HCT116 (cell line): Measurements from ENCODE around the gene MCOLN3. TPM values are rescaled to one million over a fixed set of nuclear protein-coding genes. Genes with fewer than 3 reads are reported as not detected.

Experiments used
- ATAC-seq: fragments of 200-7000 bp; cut with Tn5 transposase; 2 replicates; pipeline ENCODE4 v1.9.1; 2020; ENCODE audit warnings: mild to moderate bottlenecking, moderate library complexity
- BruUV-seq: library from RNA; stranded (reverse); fragments of 400-500 nt; replicated peaks from 2 replicates; lab custom pipeline; 2021; lab: Mats Ljungman, UMichigan
- CTCF ChIA-PET: fragments of 300-600 bp; sonication (Branson Sonifier 250); formaldehyde crosslinking; loops from one replicate; lab custom pipeline; 2021; ENCODE audit warnings: antibody characterized with exemption; lab: Charles Lee
- POLR2A ChIA-PET: fragments of 300-600, 350-600 bp; sonication (Branson Sonifier 250); formaldehyde crosslinking; loops from one replicate; lab custom pipeline; 2021; ENCODE audit warnings: antibody characterized with exemption; lab: Charles Lee
- RAD21 ChIA-PET, 2 experiments: fragments of 300-600 bp; sonication (Branson Sonifier 250); formaldehyde crosslinking; loops; one replicate each; lab custom pipeline; 2023; ENCODE audit warnings: low total read pairs in 2 of 2; ENCODE audit not compliant: uncharacterized antibody in 2 of 2, unreplicated experiment in 2 of 2, low non-redundant PET in 1 of 2; lab: Charles Lee
- DNase-seq: peaks from one replicate; pipeline ENCODE4 v3.0.0-alpha.2; 2010; ENCODE audit warnings: low read depth, low spot score
- H2AFZ ChIP-seq: fragments of 200-600 bp; shearing (Covaris generic), sonication (generic); 2 replicates; pipeline ENCODE4 v1.6.1; 2017; ENCODE audit warnings: low read depth, mixed run types, mixed read lengths, antibody characterized with exemption, low read length; ENCODE audit not compliant: poor library complexity, severe bottlenecking
- H3K27ac ChIP-seq: 2 replicates; pipeline ENCODE4 v1.5.1; 2012; ENCODE audit warnings: low read depth, low read length
- H3K27me3 ChIP-seq: fragments of 200-600 bp; sonication (generic); 2 replicates; pipeline ENCODE4 v1.6.1; 2016; ENCODE audit warnings: mixed run types, low read length, mixed read lengths; ENCODE audit not compliant: insufficient read depth
- H3K36me3 ChIP-seq, 2 experiments: fragments of 200-500 bp in 1 of 2; fragments of 200-600 bp in 1 of 2; sonication (Bioruptor generic) in 1 of 2; sonication (generic) in 1 of 2; 2 replicates each; pipeline versions ENCODE4 v1.5.1 to v1.6.1; 2014 to 2016; ENCODE audit warnings: low read length in 2 of 2, inconsistent platforms in 1 of 2, mixed read lengths in 1 of 2, mixed run types in 1 of 2; ENCODE audit not compliant: insufficient read depth in 2 of 2, control insufficient read depth in 1 of 2
- H3K4me1 ChIP-seq, 2 experiments: fragments of 200-600 bp in 1 of 2; sonication (generic) in 1 of 2; 2 replicates each; pipeline versions ENCODE4 v1.5.1 to v1.6.1; 2012 to 2017; ENCODE audit warnings: low read length in 2 of 2, inconsistent platforms in 1 of 2, mild to moderate bottlenecking in 1 of 2, mixed read lengths in 1 of 2, mixed run types in 1 of 2, moderate library complexity in 1 of 2; ENCODE audit not compliant: insufficient read depth in 2 of 2, control insufficient read depth in 1 of 2
- H3K4me2 ChIP-seq: fragments of 200-600 bp; sonication (generic); 2 replicates; pipeline ENCODE4 v1.6.1; 2017; ENCODE audit warnings: mixed run types, low read length, mixed read lengths
- H3K4me3 ChIP-seq, 2 experiments: fragments of 200-600 bp in 1 of 2; sonication (generic) in 1 of 2; replicated peaks in 1 of 2; 2 replicates each; pipeline ENCODE4 v1.5.1; 2011 to 2016; ENCODE audit warnings: low read length in 2 of 2, control low read depth in 1 of 2, low read depth in 1 of 2, mild to moderate bottlenecking in 1 of 2, mixed read lengths in 1 of 2, mixed run types in 1 of 2
- H3K79me2 ChIP-seq: fragments of 200-600 bp; sonication (generic); 2 replicates; pipeline ENCODE4 v1.6.1; 2017; ENCODE audit warnings: mild to moderate bottlenecking, mixed run types, low read length, moderate library complexity, mixed read lengths; ENCODE audit not compliant: insufficient read depth
- H3K9ac ChIP-seq: fragments of 200-600 bp; sonication (generic); 2 replicates; pipeline ENCODE4 v1.6.1; 2016; ENCODE audit warnings: low read length, mixed read lengths
- H3K9me2 ChIP-seq: fragments of 200-600 bp; sonication (generic), shearing (Covaris generic); 2 replicates; pipeline ENCODE4 v1.6.1; 2017; ENCODE audit warnings: mixed run types, mild to moderate bottlenecking, moderate library complexity; ENCODE audit not compliant: insufficient read depth
- H3K9me3 ChIP-seq, 2 experiments: fragments of 200-500 bp in 1 of 2; fragments of 200-600 bp in 1 of 2; sonication (Bioruptor generic) in 1 of 2; sonication (generic) in 1 of 2; 2 replicates each; pipeline ENCODE4 v1.6.1; 2014 to 2017; ENCODE audit warnings: low read length in 2 of 2, mixed read lengths in 2 of 2, inconsistent platforms in 1 of 2, low read depth in 1 of 2, mild to moderate bottlenecking in 1 of 2, mixed run types in 1 of 2, moderate library complexity in 1 of 2; ENCODE audit not compliant: control insufficient read depth in 1 of 2, insufficient read depth in 1 of 2
- H4K20me1 ChIP-seq: fragments of 200-600 bp; sonication (generic), shearing (Covaris generic); 2 replicates; pipeline ENCODE4 v1.6.1; 2017; ENCODE audit warnings: mixed run types, mild to moderate bottlenecking, moderate library complexity; ENCODE audit not compliant: insufficient read depth
- CBX3 ChIP-seq: IDR thresholded peaks from 2 replicates; pipeline ENCODE4 v1.6.1; 2012; ENCODE audit warnings: low read depth
- EGR1 ChIP-seq: IDR thresholded peaks from 2 replicates; pipeline ENCODE4 v1.6.1; 2012; ENCODE audit warnings: low read depth
- EZH2phosphoT487 ChIP-seq: fragments of 200-600 bp; IDR thresholded peaks from 2 replicates; pipeline ENCODE4 v1.6.1; 2018; ENCODE audit warnings: antibody characterized with exemption, borderline replicate concordance
- POLR2AphosphoS5 ChIP-seq: IDR thresholded peaks from 2 replicates; pipeline ENCODE4 v1.6.1; 2011; ENCODE audit warnings: mild to moderate bottlenecking, low read depth, low read length, moderate library complexity
- RAD21 ChIP-seq: IDR thresholded peaks from 2 replicates; pipeline ENCODE4 v1.6.1; 2012; ENCODE audit warnings: low read depth, mild to moderate bottlenecking
- TCF7L2 ChIP-seq: IDR thresholded peaks from 2 replicates; pipeline ENCODE4 v1.7.0; 2011; ENCODE audit warnings: borderline replicate concordance, inconsistent platforms; ENCODE audit not compliant: insufficient read depth, insufficient read length; ENCODE audit errors: extremely low read depth
- YY1 ChIP-seq: IDR thresholded peaks from 2 replicates; pipeline ENCODE4 v1.6.1; 2011; ENCODE audit warnings: low read length, low read depth, moderate library complexity, mild to moderate bottlenecking; ENCODE audit not compliant: insufficient replicate concordance; ENCODE audit errors: extremely low read depth
- intact Hi-C: fragments of 100-400 bp; cut with micrococcal nuclease; formaldehyde crosslinking; loops from 2 replicates; pipeline ENCODE4 v1.10.0; 2022
- total RNA-seq: library from RNA; stranded (reverse); gene quantifications from one replicate; pipeline ENCODE4 v1.2.1, GENCODE V29; 2021; ENCODE audit not compliant: unreplicated experiment
- TF ChIP-seq, protein P1 (sequence below), 3 experiments: fragments of 200-600 bp in 1 of 3; sonication (generic) in 1 of 3; IDR thresholded peaks in 2 of 3; conservative IDR thresholded peaks in 1 of 3; 2 replicates each; pipeline ENCODE4 v1.5.1; 2012 to 2017; ENCODE audit warnings: low read depth in 2 of 3, low read length in 2 of 3, antibody characterized with exemption in 1 of 3, borderline replicate concordance in 1 of 3, control low read depth in 1 of 3, mild to moderate bottlenecking in 1 of 3, mixed read lengths in 1 of 3, mixed run types in 1 of 3, moderate library complexity in 1 of 3; ENCODE audit not compliant: insufficient read depth in 1 of 3
- TF ChIP-seq, protein P2 (sequence below): IDR thresholded peaks from 2 replicates; pipeline ENCODE4 v1.6.1; 2012

The MCOLN3 gene
- total RNA-seq, 1 experiment from 2014 or later = 10.7 TPM

DNA sequence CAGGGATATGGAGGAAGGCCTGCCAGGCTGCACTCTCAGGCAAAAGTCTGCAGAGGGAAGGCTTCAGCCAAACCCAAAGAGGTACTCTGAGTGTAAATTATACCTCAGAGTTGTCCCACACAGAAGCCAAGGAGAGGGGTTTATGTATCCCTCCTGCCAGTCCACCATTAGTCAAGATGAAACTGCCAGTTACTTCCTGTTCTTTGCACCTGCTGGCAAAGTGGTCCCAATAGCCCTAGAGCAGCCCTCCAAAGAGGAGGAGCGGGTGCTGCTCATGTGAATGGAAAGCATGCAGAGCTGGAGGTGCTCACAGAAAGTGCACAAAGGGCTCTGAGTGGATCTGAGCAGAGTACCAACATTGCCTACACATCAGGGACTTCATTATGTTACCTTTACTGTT lies 37.1 kb upstream of the MCOLN3 start:
- CTCF ChIA-PET = no interaction called here
- Histone ChIP-seq H3K9me2 (no peaks in the 10 kb centered on the region), H4K20me1 (no peaks in the 10 kb centered on the region), H3K36me3 (no peaks in the 10 kb centered on the region), H3K9ac (no peak overlapping the region), H3K4me3 (no peak overlapping the region), H3K4me1 (no peaks in the 10 kb centered on the region), H2AFZ (no peak overlapping the region), H3K4me2 (no peak overlapping the region), H3K27me3 (no peaks in the 10 kb centered on the region), H3K9me3 (no peaks in the 10 kb centered on the region), H3K79me2 (no peaks in the 10 kb centered on the region), H3K27ac (no peak overlapping the region)
- BruUV-seq = no TSS peak
- DNase-seq (no peak), ATAC-seq (no peak)
- intact Hi-C loops = no loop called here
- RAD21 ChIA-PET = no interaction called here
- TF ChIP-seq RAD21 = no peak
- TF ChIP-seq EGR1 = no peak
- TF ChIP-seq, protein P1, sequence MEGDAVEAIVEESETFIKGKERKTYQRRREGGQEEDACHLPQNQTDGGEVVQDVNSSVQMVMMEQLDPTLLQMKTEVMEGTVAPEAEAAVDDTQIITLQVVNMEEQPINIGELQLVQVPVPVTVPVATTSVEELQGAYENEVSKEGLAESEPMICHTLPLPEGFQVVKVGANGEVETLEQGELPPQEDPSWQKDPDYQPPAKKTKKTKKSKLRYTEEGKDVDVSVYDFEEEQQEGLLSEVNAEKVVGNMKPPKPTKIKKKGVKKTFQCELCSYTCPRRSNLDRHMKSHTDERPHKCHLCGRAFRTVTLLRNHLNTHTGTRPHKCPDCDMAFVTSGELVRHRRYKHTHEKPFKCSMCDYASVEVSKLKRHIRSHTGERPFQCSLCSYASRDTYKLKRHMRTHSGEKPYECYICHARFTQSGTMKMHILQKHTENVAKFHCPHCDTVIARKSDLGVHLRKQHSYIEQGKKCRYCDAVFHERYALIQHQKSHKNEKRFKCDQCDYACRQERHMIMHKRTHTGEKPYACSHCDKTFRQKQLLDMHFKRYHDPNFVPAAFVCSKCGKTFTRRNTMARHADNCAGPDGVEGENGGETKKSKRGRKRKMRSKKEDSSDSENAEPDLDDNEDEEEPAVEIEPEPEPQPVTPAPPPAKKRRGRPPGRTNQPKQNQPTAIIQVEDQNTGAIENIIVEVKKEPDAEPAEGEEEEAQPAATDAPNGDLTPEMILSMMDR (IDR thresholded peaks at IDR 0.05 in 2 of 3, conservative IDR thresholded peaks at IDR 0.05 in 1 of 3; ENCODE audit: borderline replicate concordance in 1 of 3, insufficient read depth in 1 of 3, low read depth in 2 of 3, low read length in 2 of 3) = no peak
- no peak for TF ChIP-seq CBX3
- no peak for TF ChIP-seq YY1
- TF ChIP-seq POLR2AphosphoS5 = no peak
- no peak for TF ChIP-seq EZH2phosphoT487
- no peak for TF ChIP-seq TCF7L2
- TF ChIP-seq, protein P2, sequence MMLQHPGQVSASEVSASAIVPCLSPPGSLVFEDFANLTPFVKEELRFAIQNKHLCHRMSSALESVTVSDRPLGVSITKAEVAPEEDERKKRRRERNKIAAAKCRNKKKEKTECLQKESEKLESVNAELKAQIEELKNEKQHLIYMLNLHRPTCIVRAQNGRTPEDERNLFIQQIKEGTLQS = no peak
- POLR2A ChIA-PET = no interaction called here
